NOMO-1 (cell line): ENCODE measurements around the gene MLIP.
"Not testable (repeated sequence)": the region's sequence is repeated elsewhere in the genome, so short reads cannot be mapped to it uniquely, and the experiment has no call there.

Experiments
- DNase-seq, 2 experiments: peaks; one replicate each; lab custom pipeline; 2025; ENCODE audit not compliant: unreplicated experiment in 2 of 2; lab: John Stamatoyannopoulos, UW

MLIP gene

GRCh38 chr6:54111341-54112045 lies at the start of gene MLIP:
TSS of gene MLIP (plus strand) at chr6:54111443. CDS start at chr6:54111480, 37 bp downstream.
- DNase-seq, result no peak

DNA sequence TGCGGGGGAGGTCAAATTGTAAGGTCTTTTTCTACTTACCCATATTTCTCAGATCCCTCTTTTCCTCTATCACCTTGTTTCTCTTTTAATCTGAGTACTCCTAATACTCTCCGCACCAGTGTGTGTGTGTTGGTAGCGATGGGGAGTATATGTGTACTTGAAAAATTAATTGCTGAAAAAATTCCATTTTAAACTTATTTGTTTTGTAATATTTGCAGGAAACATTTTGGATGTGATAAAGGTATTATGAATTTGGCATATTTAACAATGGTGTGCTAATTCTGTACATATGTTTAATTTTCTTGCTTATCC lies 48.1 kb upstream of the MLIP start:
- no peak for DNase-seq

- no peak for DNase-seq
Observed at GRCh38 chr6:54068694-54069093, 42.5 kb upstream of the MLIP start.

DNA sequence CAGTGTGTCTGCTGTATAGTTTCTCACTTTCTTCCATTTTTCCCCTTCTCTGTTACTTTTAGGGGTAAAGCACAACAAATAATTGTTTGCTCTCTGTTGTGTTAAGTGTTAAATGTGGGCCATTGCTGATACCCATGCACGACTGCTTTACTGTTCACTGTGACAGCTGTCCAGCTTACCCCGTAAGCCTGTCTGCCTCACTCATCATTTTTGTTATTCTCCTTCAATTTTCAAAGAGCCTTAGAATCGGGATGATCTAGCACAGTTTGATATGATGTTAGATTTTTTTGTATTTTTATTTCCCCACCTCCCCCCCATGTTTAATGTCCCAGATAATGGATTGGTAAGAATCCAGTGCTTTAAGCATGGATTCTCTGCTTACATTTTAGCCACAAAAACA lies 41.2 kb upstream of the MLIP start:
- no peak for DNase-seq

DNA sequence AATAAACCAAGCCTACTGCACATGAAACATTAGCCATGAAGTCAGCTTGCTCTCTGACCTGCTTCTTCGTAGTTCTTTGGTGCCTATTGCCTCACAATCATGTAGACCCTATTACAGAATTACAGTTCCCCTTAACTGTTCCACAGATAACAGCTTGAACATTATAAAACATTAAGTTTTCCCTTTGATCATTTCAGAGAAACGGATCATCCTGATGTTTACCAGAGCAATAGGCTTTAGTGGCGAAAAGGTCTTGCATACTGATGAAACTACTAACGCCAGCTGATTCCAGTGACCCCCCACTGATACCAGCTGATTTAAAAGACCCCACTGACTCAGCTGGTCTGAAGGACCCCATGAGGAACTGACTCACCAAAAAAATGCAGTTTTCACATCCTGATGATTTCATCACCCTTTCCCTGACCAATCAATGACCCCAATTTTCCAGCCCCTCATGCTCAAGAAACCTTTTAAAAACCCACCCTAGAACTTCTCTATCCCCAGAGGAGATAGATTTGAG lies 39.4 kb upstream of the MLIP start:
- DNase-seq, result no peak

DNA sequence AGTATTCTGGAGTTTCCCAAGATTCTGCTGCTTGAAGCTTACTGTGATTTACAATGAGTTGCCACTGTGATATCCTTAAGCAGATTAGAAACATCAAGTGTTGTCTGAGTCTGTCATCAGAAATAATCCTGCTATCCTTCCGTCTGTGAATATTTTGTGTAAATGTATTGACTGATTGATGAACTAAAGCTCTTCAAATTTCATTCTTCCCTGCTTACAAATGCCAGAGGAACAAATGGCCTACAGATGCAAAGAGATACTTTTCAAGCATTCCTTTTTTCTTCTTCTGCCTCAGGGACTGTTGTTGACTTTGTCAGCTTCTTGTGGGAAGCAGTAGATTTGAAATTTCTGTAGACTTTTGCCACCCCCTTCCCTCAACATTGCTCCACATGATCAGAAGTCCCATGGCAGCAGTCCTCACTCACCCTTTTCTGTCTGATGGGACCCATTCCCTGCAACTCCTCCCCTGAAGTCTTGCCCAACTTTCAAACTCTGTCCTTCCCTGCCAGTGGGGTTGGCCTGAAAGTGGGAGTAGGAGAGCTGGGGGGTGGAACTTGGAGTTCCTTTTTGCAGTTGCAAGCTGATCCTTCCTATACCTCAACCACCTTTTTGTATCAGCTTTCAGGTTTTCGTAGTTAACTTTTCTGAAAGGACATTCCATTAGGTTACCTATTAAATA lies 38.5 kb upstream of the MLIP start:
- DNase-seq, result no peak

DNA sequence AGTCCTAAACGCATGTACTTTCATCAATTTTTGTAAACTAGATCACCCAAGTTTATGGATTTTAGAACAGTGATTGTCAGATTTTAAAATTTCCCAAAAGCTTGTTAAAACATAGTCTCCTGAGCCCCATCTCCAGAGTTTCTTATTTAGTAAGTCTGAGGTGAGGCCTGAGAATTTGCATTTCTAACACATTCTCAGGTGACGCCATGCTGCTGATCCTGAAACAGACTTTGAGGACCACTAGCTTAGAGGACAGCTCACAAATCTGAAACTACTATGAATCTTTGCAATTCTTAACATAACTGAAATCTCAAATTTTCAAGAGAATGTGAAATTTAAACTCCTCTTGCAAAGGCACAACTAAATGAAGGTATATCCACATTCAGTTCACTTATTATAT lies 37.8 kb upstream of the MLIP start:
- DNase-seq, result no peak

- DNase-seq, result no peak
Observed at GRCh38 chr6:54074109-54074508, 37.1 kb upstream of the MLIP start.

DNA sequence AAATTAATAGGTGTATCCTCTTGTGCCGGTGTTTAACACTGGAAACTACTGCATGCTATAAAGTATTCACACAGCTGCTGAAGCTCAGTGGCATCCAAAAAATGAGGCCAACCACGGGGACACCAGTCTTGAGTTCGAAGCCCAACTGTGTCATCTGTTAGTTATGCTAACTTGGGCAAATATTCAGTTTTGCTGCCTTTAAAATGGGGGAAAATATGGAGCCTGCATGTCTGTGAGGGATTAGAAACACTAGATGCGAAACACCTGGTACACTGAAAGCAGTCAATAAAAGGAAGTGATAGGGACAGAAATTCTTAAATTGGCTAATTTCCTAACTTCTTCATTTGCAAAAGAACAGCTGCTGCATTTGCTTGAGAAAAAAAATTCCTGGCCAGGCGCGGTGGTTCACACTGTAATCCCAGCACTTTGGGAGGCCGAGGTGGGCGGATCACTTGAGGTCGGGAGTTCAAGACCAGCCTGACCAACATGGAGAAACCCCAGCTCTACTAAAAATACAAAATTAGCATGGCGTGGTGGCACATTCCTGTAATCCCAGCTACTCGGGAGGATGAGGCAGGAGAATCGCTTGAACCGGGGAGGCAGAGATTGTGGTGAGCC lies 36.6 kb upstream of the MLIP start:
- peak; percentile 48 to 73 for DNase-seq

- DNase-seq, result no peak
Observed at GRCh38 chr6:54076159-54076789, 35.0 kb upstream of the MLIP start.

GRCh38 chr6:54081499-54081898 lies 29.7 kb upstream of the MLIP start:
- not testable (repeated sequence) for DNase-seq

DNA sequence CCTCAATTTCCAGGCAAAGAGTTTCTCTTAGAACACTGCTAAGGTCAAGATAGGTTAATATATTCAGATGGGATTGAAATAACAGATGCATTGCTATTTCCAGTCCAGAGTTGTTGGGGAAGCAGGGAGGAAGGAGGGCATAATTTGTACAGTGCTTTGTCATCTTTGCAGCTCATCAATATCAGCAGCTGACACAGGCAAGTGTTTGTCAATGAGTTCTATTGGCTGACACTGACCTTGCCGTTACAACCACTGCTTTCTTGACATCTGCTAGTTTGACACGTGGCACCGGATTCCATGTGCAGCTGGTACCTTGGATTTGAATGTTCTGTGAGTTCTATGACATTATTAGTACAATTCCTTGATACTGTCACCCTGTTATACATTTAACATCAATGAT lies 28.0 kb upstream of the MLIP start:
- no peak for DNase-seq

DNA sequence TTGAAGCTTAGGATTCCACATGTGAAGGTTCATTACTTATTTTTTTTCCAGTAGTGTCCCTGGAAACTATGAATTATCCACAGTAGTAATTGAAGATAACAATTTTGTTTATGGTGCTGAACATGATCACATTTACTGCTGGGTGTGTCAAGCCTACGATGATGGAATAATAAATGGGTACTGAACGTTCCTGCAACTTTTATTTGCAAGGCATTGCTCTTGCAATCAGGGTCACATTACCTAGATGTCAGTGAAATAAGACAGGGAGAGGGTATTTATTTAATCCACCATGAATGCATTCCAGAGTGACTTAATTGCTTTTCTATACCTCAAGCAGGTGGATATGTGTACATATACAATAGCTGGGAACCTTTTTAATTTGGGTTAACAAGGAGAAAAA lies 27.0 kb upstream of the MLIP start:
- DNase-seq, result no peak

DNA sequence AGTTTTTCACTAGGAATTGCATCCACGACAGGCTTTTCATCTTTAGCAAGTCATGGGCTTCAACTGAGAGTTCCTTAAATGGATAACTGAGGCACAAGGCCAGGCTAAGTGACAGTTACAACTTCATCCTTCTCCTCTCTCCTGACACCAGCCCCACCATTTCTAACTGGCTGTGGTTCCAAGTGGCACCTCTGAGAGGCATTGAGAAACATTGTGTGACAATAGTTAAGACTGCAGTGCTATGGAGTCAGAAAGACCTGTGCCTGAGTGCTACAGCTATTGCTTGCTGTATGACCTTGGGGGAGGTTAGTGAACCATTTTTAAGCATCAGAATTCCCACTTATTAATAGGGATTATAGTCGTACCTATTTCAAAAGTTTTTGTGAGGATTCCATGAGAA lies 26.2 kb upstream of the MLIP start:
- DNase-seq, result no peak

GRCh38 chr6:54085541-54085940 lies 25.7 kb upstream of the MLIP start:
- no peak for DNase-seq

DNA sequence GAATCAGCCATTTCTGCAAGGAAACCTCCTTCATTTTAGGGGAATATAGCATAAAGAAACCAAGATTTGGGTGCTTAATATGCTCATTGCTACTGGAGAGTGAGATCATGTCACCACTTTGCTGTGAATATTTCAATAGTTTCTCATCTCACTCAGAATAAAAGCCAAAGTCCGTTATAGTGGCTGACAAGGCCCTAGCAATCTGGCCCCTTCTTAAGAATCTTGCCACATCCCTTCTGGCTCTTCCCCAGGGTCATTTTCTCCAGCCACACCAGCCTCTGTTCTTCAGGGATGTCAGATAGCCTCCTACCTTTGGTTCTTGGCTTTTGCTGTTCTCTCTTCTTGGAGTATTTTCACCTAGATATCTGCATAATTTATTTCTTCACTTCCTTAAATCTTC lies 24.8 kb upstream of the MLIP start:
- DNase-seq, result no peak

GRCh38 chr6:54087721-54088120 lies 23.5 kb upstream of the MLIP start:
- DNase-seq, result no peak

GRCh38 chr6:54093326-54093948 lies 17.8 kb upstream of the MLIP start:
- no peak for DNase-seq

DNA sequence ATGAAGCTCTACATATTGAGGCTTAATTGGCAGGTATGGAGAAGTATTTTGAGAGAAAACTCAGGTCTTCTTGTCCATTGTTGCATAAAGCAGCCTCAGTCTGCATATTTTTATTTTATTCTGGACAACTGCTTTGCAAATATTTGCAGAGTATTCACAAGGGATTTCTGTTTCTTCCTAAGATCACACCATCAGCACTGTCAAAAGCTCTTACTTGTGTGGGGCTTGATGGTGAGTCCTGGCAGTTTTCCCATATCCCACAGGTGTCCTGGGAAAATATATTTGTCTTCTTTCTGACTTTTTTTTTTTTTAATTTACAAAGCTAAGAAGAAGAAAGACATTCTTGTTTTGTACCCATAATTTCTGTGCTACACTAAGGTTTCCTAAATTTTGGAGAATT lies 16.9 kb upstream of the MLIP start:
- no peak for DNase-seq

DNA sequence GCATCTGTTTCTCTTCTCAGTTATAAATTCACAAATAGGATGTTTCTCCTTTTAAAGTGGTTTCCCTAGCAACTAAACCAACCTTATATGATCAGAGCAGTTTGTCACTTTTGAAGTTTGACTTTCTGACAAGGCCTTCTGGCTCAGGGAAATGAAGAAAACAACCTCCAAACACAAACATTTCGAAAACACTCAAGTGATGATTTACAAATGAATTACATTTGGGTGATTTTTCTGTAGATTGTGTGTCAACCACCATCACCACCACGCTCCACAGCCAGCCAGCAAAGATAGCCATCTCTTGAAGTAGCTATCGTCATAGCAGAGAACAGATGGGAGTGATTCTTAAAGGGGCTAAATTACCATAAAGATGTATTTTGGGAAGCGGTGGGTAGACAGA lies 16.5 kb upstream of the MLIP start:
- DNase-seq, result no peak

DNA sequence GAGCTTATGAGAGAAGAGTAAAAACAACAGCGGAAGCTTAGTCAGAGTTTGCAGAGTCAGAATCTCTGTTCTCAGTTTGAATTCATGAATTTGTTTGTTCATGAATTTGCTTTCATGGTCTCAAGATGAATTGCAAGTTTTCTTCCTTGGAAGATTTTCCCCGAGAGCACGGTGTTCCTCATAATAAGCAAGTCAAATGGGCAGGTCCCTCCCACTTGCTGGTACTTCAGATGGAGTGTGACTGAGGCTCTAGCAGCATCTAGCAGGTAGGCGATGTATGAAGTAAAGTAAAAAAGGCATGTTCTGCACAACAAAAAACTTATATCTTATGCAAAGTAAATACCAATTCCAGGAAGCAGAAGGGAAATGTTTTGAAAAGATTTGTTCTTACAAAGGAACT lies 15.5 kb upstream of the MLIP start:
- DNase-seq, result no peak
